ENCODE data around the gene ZNF197.

Gene ZNF197

DNA sequence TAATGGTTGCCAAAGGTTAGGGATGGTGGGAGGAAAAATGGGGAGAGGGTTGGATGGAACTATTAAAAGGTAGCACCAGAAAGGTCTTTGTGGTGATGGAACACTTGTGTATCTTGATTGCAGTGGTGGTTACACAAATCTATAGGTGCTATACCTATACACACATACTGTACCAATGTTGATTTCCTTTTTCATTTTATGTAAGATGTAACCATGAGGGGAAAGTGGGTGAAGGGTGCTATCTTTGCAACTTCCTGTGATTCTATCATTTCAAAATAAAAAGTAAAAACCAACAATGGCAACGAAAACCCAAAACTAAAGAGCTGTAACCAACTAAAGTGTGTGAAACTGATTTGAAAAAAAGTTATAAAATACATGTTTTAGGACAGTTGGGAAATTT, 22.9 kb downstream of the ZNF197 start:
- TF ChIP-seq, protein P1, sequence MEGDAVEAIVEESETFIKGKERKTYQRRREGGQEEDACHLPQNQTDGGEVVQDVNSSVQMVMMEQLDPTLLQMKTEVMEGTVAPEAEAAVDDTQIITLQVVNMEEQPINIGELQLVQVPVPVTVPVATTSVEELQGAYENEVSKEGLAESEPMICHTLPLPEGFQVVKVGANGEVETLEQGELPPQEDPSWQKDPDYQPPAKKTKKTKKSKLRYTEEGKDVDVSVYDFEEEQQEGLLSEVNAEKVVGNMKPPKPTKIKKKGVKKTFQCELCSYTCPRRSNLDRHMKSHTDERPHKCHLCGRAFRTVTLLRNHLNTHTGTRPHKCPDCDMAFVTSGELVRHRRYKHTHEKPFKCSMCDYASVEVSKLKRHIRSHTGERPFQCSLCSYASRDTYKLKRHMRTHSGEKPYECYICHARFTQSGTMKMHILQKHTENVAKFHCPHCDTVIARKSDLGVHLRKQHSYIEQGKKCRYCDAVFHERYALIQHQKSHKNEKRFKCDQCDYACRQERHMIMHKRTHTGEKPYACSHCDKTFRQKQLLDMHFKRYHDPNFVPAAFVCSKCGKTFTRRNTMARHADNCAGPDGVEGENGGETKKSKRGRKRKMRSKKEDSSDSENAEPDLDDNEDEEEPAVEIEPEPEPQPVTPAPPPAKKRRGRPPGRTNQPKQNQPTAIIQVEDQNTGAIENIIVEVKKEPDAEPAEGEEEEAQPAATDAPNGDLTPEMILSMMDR (IDR thresholded peaks at IDR 0.05; ENCODE audit: low read depth, low read length): no peak
- DNase-seq (ENCODE audit: low read depth, low spot score): no peak
- H3K4me3 ChIP-seq (ENCODE audit: low read depth, low read length): no peak overlapping the region
- in situ Hi-C loops (cut with HindIII; ENCODE audit: low sequenced_read_pairs): no loop called here

DNA sequence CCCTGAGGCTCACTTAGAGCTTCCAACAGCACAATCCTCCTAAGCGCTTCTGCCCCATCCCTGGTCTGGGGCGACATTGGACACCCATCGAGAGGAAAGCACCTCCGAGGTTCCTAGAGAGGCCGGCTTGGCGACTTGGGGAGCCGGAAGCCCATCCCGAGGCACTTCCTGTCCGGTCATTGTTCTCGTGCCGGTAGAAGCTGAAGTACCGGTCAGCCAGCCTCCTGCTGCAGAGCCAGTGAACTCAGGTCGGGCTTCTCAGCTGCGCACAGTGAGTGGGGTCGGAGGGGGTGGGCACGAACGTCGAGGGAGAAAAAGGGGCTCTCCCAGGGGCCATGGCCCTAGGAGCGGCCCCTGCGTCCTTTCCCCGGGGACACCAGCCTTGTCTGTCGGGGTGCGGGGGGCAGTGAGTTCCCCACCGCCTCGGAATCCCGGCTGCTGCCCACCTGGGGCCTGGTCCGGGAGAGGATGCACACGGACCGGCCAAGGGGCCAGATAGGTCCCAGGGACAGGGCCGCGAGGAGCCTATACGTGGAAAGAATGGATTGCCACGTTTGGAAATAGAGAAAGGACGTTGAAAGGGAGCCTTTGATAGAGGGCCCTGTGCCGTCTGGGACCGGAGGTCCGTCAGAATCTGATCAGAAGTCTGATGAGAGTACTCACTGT, 23.9 kb downstream of the ZNF197 start, which contains the start of gene ZNF35:
Gene ZNF35, plus strand, starts transcription at position 169 of the 666 bp plus-strand sequence. CDS start 2,336 bp downstream, outside the sequence.
- TF ChIP-seq, protein P1 (IDR thresholded peaks at IDR 0.05; ENCODE audit: low read depth, low read length): no peak
- in situ Hi-C loops (cut with HindIII; ENCODE audit: low sequenced_read_pairs): no loop called here
- peak; percentile 91 for DNase-seq (ENCODE audit: low read depth, low spot score)
- peak within 1 kb of the TSS; percentile 92 for H3K4me3 ChIP-seq (ENCODE audit: low read depth, low read length)

DNA sequence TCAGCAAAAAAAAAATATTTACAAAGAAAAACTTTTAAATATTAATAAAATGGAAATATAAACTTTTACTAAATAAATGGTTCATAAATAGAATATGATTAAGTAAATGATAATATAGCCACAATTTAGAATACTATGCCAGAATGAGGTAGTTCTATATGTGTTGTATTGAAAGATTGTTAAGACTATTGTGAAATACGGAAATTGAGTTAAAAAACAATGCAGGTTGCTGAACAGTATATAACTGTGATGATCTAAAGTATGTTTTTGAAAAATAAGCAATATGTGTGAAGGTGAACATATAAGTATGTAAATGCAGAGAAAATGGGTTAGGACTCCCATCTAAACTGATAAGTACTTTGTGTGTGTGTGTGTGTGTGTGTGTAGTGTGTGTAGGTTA, 24.9 kb downstream of the ZNF197 start:
- DNase-seq (ENCODE audit: low read depth, low spot score): no peak
- peak overlapping the region; percentile 92 for H3K4me3 ChIP-seq (ENCODE audit: low read depth, low read length)
- in situ Hi-C loops (cut with HindIII; ENCODE audit: low sequenced_read_pairs): no loop called here

GRCh38 chr3:44654039-44654438, 29.2 kb downstream of the ZNF197 start:
- in situ Hi-C loops (cut with HindIII; ENCODE audit: low sequenced_read_pairs): no loop called here

More for the DNA sequence above, 24.9 kb downstream of the ZNF197 start:
- TF ChIP-seq, protein P1 (IDR thresholded peaks at IDR 0.05; ENCODE audit: low read depth, low read length): no peak

GRCh38 chr3:44659015-44659414, 34.2 kb downstream of the ZNF197 start:
- H3K4me3 ChIP-seq (ENCODE audit: low read depth, low read length): no peak overlapping the region
- in situ Hi-C loops (cut with HindIII; ENCODE audit: low sequenced_read_pairs): no loop called here
- TF ChIP-seq, protein P1 (IDR thresholded peaks at IDR 0.05; ENCODE audit: low read depth, low read length): no peak
- no peak for DNase-seq (ENCODE audit: low read depth, low spot score)

More at GRCh38 chr3:44654039-44654438, 29.2 kb downstream of the ZNF197 start:
- DNase-seq (ENCODE audit: low read depth, low spot score): no peak
- H3K4me3 ChIP-seq (ENCODE audit: low read depth, low read length): no peak overlapping the region
- TF ChIP-seq, protein P1 (IDR thresholded peaks at IDR 0.05; ENCODE audit: low read depth, low read length): no peak

GRCh38 chr3:44659434-44659833, 34.6 kb downstream of the ZNF197 start:
- no peak for DNase-seq (ENCODE audit: low read depth, low spot score)
- TF ChIP-seq, protein P1 (IDR thresholded peaks at IDR 0.05; ENCODE audit: low read depth, low read length): no peak
- in situ Hi-C loops (cut with HindIII; ENCODE audit: low sequenced_read_pairs): no loop called here
- no peak overlapping the region for H3K4me3 ChIP-seq (ENCODE audit: low read depth, low read length)
